ENCODE data around the gene CAST.

The CAST gene

DNA sequence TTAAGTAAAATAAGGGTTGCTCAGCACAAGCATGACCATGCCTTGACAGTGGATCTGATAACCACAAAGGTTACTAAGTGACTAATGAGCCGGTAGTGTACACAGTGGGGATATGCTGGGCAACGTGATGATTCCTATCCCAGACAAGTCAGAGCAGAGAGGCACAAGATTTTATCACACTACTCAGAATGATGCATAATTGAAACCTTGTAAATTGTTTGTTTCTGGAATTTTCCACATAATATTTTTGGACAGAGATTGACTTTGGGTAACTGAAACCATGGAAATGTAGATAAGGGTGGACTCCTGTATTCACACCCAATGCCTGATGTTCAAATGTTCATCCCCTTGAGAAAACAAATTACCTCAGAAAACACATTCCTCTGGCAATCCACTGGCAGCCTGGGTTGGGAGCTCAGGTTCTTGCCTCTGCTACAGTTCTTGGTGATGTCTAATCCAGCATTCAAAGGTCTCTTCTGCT lies 161.8 kb downstream of the CAST start (continued):
- TF ChIP-seq, protein P1, sequence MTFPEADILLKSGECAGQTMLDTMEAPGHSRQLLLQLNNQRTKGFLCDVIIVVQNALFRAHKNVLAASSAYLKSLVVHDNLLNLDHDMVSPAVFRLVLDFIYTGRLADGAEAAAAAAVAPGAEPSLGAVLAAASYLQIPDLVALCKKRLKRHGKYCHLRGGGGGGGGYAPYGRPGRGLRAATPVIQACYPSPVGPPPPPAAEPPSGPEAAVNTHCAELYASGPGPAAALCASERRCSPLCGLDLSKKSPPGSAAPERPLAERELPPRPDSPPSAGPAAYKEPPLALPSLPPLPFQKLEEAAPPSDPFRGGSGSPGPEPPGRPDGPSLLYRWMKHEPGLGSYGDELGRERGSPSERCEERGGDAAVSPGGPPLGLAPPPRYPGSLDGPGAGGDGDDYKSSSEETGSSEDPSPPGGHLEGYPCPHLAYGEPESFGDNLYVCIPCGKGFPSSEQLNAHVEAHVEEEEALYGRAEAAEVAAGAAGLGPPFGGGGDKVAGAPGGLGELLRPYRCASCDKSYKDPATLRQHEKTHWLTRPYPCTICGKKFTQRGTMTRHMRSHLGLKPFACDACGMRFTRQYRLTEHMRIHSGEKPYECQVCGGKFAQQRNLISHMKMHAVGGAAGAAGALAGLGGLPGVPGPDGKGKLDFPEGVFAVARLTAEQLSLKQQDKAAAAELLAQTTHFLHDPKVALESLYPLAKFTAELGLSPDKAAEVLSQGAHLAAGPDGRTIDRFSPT (tag by site-specific recombination; IDR thresholded peaks at IDR 0.05), result no peak
- TF ChIP-seq SCRT2 (tag by site-specific recombination; IDR thresholded peaks at IDR 0.05) (no peak), ZNF132 (tag by site-specific recombination; IDR thresholded peaks at IDR 0.05; ENCODE audit: borderline replicate concordance) (no peak), KLF7 (tag by site-specific recombination; IDR thresholded peaks at IDR 0.05; ENCODE audit: borderline replicate concordance) (no peak), ZNF621 (tag by site-specific recombination; IDR thresholded peaks at IDR 0.05) (no peak), ZNF2 (tag by site-specific recombination; IDR thresholded peaks at IDR 0.05) (no peak), ZNF792 (tag by site-specific recombination; IDR thresholded peaks at IDR 0.05) (no peak), ZNF184 (tag by site-specific recombination; IDR thresholded peaks at IDR 0.05) (0 out of 2 replicates have a peak, but pooled peaks have one; percentile 54), ZEB2 (tag by site-specific recombination; IDR thresholded peaks at IDR 0.05) (peak; percentile 63), OVOL3 (tag by site-specific recombination; IDR thresholded peaks at IDR 0.05) (no peak), ZNF19 (tag by site-specific recombination; IDR thresholded peaks at IDR 0.05; ENCODE audit: low read depth) (no peak), ZIC2 (tag by site-specific recombination; IDR thresholded peaks at IDR 0.05) (no peak), ZNF670 (tag by site-specific recombination; IDR thresholded peaks at IDR 0.05; ENCODE audit: low read depth) (no peak), ZNF549 (tag by site-specific recombination; IDR thresholded peaks at IDR 0.05) (no peak), ZNF426 (tag by site-specific recombination; IDR thresholded peaks at IDR 0.05) (no peak), ZFP3 (tag by site-specific recombination; IDR thresholded peaks at IDR 0.05; ENCODE audit: low read depth) (no peak), ZSCAN16 (tag by site-specific recombination; IDR thresholded peaks at IDR 0.05) (no peak), ZNF837 (tag by site-specific recombination; IDR thresholded peaks at IDR 0.05) (no peak), ZNF391 (tag by site-specific recombination; IDR thresholded peaks at IDR 0.05; ENCODE audit: borderline replicate concordance, low read depth) (no peak), ZNF169 (tag by site-specific recombination; IDR thresholded peaks at IDR 0.05) (no peak), ZNF529 (tag by site-specific recombination; IDR thresholded peaks at IDR 0.05; ENCODE audit: insufficient replicate concordance) (no peak), ZNF521 (tag by site-specific recombination; IDR thresholded peaks at IDR 0.05) (no peak), ZNF596 (tag by site-specific recombination; IDR thresholded peaks at IDR 0.05) (no peak), ZNF768 (tag by site-specific recombination; IDR thresholded peaks at IDR 0.05) (no peak), ZNF423 (tag by site-specific recombination; IDR thresholded peaks at IDR 0.05) (no peak), ZNF707 (tag by site-specific recombination; IDR thresholded peaks at IDR 0.05) (no peak), ZNF416 (tag by site-specific recombination; IDR thresholded peaks at IDR 0.05) (no peak)
- TF ChIP-seq, protein P2, sequence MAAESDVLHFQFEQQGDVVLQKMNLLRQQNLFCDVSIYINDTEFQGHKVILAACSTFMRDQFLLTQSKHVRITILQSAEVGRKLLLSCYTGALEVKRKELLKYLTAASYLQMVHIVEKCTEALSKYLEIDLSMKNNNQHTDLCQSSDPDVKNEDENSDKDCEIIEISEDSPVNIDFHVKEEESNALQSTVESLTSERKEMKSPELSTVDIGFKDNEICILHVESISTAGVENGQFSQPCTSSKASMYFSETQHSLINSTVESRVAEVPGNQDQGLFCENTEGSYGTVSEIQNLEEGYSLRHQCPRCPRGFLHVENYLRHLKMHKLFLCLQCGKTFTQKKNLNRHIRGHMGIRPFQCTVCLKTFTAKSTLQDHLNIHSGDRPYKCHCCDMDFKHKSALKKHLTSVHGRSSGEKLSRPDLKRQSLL (tag by site-specific recombination; IDR thresholded peaks at IDR 0.05), result no peak
- TF ChIP-seq, protein P3, sequence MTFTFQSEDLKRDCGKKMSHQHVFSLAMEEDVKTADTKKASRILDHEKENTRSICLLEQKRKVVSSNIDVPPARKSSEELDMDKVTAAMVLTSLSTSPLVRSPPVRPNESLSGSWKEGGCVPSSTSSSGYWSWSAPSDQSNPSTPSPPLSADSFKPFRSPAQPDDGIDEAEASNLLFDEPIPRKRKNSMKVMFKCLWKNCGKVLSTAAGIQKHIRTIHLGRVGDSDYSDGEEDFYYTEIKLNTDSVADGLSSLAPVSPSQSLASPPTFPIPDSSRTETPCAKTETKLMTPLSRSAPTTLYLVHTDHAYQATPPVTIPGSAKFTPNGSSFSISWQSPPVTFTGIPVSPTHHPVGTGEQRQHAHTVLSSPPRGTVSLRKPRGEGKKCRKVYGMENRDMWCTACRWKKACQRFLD (tag by site-specific recombination; IDR thresholded peaks at IDR 0.05), result no peak
- TF ChIP-seq, protein P4, sequence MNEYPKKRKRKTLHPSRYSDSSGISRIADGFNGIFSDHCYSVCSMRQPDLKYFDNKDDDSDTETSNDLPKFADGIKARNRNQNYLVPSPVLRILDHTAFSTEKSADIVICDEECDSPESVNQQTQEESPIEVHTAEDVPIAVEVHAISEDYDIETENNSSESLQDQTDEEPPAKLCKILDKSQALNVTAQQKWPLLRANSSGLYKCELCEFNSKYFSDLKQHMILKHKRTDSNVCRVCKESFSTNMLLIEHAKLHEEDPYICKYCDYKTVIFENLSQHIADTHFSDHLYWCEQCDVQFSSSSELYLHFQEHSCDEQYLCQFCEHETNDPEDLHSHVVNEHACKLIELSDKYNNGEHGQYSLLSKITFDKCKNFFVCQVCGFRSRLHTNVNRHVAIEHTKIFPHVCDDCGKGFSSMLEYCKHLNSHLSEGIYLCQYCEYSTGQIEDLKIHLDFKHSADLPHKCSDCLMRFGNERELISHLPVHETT (tag by site-specific recombination; IDR thresholded peaks at IDR 0.05), result no peak
- TF ChIP-seq, protein P5, sequence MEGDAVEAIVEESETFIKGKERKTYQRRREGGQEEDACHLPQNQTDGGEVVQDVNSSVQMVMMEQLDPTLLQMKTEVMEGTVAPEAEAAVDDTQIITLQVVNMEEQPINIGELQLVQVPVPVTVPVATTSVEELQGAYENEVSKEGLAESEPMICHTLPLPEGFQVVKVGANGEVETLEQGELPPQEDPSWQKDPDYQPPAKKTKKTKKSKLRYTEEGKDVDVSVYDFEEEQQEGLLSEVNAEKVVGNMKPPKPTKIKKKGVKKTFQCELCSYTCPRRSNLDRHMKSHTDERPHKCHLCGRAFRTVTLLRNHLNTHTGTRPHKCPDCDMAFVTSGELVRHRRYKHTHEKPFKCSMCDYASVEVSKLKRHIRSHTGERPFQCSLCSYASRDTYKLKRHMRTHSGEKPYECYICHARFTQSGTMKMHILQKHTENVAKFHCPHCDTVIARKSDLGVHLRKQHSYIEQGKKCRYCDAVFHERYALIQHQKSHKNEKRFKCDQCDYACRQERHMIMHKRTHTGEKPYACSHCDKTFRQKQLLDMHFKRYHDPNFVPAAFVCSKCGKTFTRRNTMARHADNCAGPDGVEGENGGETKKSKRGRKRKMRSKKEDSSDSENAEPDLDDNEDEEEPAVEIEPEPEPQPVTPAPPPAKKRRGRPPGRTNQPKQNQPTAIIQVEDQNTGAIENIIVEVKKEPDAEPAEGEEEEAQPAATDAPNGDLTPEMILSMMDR (tag by site-specific recombination; IDR thresholded peaks at IDR 0.05), result no peak
- TF ChIP-seq, protein P6, sequence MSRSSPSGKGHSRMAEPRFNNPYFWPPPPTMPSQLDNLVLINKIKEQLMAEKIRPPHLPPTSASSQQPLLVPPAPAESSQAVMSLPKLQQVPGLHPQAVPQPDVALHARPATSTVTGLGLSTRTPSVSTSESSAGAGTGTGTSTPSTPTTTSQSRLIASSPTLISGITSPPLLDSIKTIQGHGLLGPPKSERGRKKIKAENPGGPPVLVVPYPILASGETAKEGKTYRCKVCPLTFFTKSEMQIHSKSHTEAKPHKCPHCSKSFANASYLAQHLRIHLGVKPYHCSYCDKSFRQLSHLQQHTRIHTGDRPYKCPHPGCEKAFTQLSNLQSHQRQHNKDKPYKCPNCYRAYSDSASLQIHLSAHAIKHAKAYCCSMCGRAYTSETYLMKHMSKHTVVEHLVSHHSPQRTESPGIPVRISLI (tag by site-specific recombination; IDR thresholded peaks at IDR 0.05), result no peak

Measured in HEK293 (cell line).